Activated CD4-positive, alpha-beta T cell treated with anti-CD3 and anti-CD28 coated beads for 36 hours (primary cell): Measurements from ENCODE around the gene FUBP1. TPM values are rescaled to one million over a fixed set of nuclear protein-coding genes. Genes with fewer than 3 reads are reported as not detected.

Experiments
- ATAC-seq: fragments of 200-7000 bp; cut with Tn5 transposase; one replicate; pipeline ENCODE4 v1.10.0; 2021; ENCODE audit warnings: mild to moderate bottlenecking, moderate library complexity
- CTCF ChIA-PET: fragments of 350-600 bp; sonication (Branson Sonifier 250); formaldehyde crosslinking; loops from one replicate; lab custom pipeline; 2021; ENCODE audit warnings: antibody characterized with exemption; lab: Charles Lee
- POLR2A ChIA-PET: fragments of 350-600 bp; sonication (Branson Sonifier 250); formaldehyde crosslinking; loops from one replicate; lab custom pipeline; 2021; ENCODE audit warnings: antibody characterized with exemption, inconsistent platforms; lab: Charles Lee
- DNase-seq: peaks from one replicate; pipeline ENCODE4 v3.0.0-alpha.2; 2020
- H3K27ac Mint-ChIP-seq: one replicate; pipeline ENCODE4 v1.8.0; 2021; ENCODE audit warnings: mixed read lengths
- H3K27me3 Mint-ChIP-seq: one replicate; pipeline ENCODE4 v1.8.0; 2021; ENCODE audit warnings: mixed read lengths
- H3K36me3 Mint-ChIP-seq: one replicate; pipeline ENCODE4 v1.8.0; 2021; ENCODE audit warnings: low read depth, mixed read lengths
- H3K4me1 Mint-ChIP-seq: one replicate; pipeline ENCODE4 v1.8.0; 2021; ENCODE audit warnings: mixed read lengths
- H3K4me3 Mint-ChIP-seq: one replicate; pipeline ENCODE4 v1.8.0; 2021; ENCODE audit warnings: mild to moderate bottlenecking, moderate library complexity, mixed read lengths
- H3K9me3 Mint-ChIP-seq: one replicate; pipeline ENCODE4 v1.8.0; 2021; ENCODE audit warnings: low read depth, mixed read lengths
- intact Hi-C, 2 experiments: fragments of 100-400 bp; cut with DNase I in 1 of 2; cut with micrococcal nuclease in 1 of 2; formaldehyde crosslinking; loops; one replicate each; pipeline versions ENCODE4 v1.14.2 to v1.15.1; 2022 to 2024; cut with DNase I, micrococcal nuclease
- total RNA-seq, 2 experiments: library from RNA; stranded (reverse); gene quantifications; one replicate each; pipeline ENCODE4 v1.2.3, GENCODE V29; 2021

Gene FUBP1
- total RNA-seq, 2 experiments from 2014 or later = 240 to 258 TPM

DNA sequence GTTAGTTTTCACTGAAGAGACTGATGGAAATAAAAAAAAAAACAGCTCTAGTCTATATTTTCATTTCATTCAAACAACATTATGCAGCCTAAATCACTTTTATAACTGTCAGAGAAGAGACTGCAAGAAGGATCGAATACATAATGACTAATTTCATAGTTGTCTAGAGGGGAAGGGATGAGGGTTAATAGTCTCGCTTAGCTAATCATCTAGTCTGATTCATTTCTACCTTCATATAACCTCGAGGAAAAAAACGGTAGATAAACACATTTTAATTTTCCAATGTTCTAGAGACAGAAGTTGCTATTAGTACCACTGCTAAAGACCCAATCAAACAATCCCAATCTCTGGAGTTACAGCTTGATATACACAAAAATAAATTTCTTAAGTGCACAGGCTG lies 3.5 kb downstream of the FUBP1 start:
- H3K9me3 Mint-ChIP-seq = no peaks in the 10 kb centered on the region
- ChIA-PET CTCF (interaction anchor here (0.5 to 2.0 kb wide), 8 partner anchors 9 to 683 kb away, joined by 3 to 11 read pairs (median 3); partner anchors contain the start of gene DNAJB4), POLR2A (interaction anchor here (0.6 to 9.3 kb wide), 6 partner anchors 9 to 32 kb away, joined by 3 to 297 read pairs (median 5); partner anchors contain the start of gene DNAJB4)
- H3K27ac Mint-ChIP-seq = peak overlapping the region; percentile 85
- ATAC-seq (no peak), DNase-seq (no peak)
- intact Hi-C loops = loop anchor here (2.0 to 10.0 kb wide), 5 partner anchors 15 to 761 kb away; partner anchors contain the start of gene PIGK (in 1 of the 2)
- peaks cover 36% of the 10 kb centered on the region for H3K36me3 Mint-ChIP-seq
- no peak overlapping the region for H3K4me3 Mint-ChIP-seq
- H3K27me3 Mint-ChIP-seq = no peaks in the 10 kb centered on the region
- H3K4me1 Mint-ChIP-seq = peaks cover 51% of the 10 kb centered on the region

DNA sequence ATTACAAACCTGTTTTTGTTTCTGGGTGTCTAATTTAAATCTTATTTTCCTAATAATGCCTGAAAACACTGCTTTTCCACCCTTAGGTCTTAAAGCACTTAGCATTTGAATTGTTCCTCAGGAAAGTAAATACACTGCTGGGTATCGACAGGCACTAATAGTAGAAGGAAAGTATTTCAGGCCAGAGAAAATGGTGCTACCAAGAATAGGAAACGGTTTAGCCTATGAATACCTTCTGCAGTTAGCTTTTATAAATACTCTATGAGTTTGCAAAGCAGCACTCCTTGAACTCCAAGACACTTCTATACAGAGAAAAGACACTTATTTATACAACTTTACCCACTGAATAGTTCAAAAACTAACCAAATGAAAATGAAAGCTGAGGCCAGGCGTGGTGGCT lies 6.8 kb downstream of the FUBP1 start:
- H3K9me3 Mint-ChIP-seq = no peaks in the 10 kb centered on the region
- intact Hi-C loops = loop anchor here (10.0 kb wide), 2 partner anchors 683 to 757 kb away; partner anchors contain the start of gene PIGK (in 1 of the 2)
- ATAC-seq (no peak), DNase-seq (no peak)
- H3K4me3 Mint-ChIP-seq = peak overlapping the region; percentile 30
- H3K27ac Mint-ChIP-seq = no peak overlapping the region
- no peaks in the 10 kb centered on the region for H3K27me3 Mint-ChIP-seq
- peaks cover 55% of the 10 kb centered on the region for H3K36me3 Mint-ChIP-seq
- ChIA-PET CTCF (interaction anchor here (0.7 to 1.3 kb wide), 2 partner anchors 16 to 31 kb away, joined by 3 to 7 read pairs; no protein-coding TSS in a partner anchor), POLR2A (interaction anchor here (0.7 to 2.0 kb wide), 3 partner anchors 26 to 32 kb away, joined by 3 to 7 read pairs (median 3); partner anchors contain the start of gene DNAJB4)
- peaks cover 66% of the 10 kb centered on the region for H3K4me1 Mint-ChIP-seq

DNA sequence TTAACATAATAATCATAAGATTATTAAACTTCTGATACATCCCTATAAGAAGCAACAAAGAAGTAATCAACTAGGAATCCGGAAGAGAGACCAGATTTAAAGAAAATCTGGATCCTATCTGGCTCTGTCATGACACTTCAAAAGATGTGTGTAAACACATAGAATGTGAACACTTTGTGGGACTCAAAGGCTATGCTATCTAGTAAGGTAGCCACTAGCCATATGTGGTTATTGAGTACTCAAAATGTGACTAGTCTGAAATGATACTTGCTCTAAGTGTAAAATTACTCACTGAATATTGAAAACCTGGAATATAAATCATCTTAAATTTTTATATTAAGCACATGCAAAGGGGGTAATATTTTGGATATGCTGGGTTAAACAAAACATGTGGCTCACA lies 8.7 kb downstream of the FUBP1 start:
- H3K4me3 Mint-ChIP-seq = no peak overlapping the region
- no peaks in the 10 kb centered on the region for H3K27me3 Mint-ChIP-seq
- DNase-seq (no peak), ATAC-seq (no peak)
- H3K36me3 Mint-ChIP-seq = peaks cover 59% of the 10 kb centered on the region
- intact Hi-C loops = loop anchor here (10.0 kb wide), 2 partner anchors 685 to 755 kb away; partner anchors contain the start of gene PIGK (in 1 of the 2)
- H3K9me3 Mint-ChIP-seq = no peaks in the 10 kb centered on the region
- ChIA-PET CTCF (interaction anchor here (0.6 kb wide), 1 partner anchor 44 kb away, joined by 3 read pairs; no protein-coding TSS in a partner anchor), POLR2A (interaction anchor here (0.5 to 1.1 kb wide), 2 partner anchors 12 to 296 kb away, joined by 3 to 5 read pairs; no protein-coding TSS in a partner anchor)
- no peak overlapping the region for H3K27ac Mint-ChIP-seq
- H3K4me1 Mint-ChIP-seq = peaks cover 63% of the 10 kb centered on the region

DNA sequence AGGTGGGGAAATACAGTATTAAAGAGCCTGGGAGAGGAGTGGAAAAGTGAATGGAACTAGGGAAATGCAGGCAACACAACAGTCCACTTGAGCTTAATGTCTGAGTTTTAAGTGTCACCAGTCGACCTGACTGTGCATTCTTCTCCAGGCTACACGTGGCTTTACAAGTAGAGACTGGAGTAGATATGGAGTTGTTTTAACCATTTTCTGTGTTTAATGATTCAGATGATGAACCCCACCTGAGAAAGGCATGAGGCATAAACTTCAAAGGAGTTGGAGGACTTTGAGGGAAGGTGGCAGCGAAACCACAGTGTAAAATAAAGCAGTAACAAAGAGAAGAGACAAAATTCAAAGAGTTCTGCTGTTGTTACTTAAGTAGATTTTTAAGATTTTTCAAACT lies 12.6 kb downstream of the FUBP1 start:
- no peaks in the 10 kb centered on the region for H3K9me3 Mint-ChIP-seq
- ChIA-PET POLR2A (interaction anchor here (0.6 to 1.8 kb wide), 5 partner anchors 9 to 471 kb away, joined by 3 to 10 read pairs (median 4); partner anchors contain the start of gene FUBP1), CTCF (interaction anchor here (0.6 to 1.9 kb wide), 7 partner anchors 9 to 119 kb away, joined by 3 to 6 read pairs (median 3); partner anchors contain the start of gene FUBP1)
- peaks cover 60% of the 10 kb centered on the region for H3K4me1 Mint-ChIP-seq
- ATAC-seq (peak; percentile 55), DNase-seq (no peak)
- intact Hi-C loops = loop anchor here in 1 of 2 experiments (2.0 kb wide), 1 partner anchor 17 kb away; no protein-coding TSS in a partner anchor
- no peak overlapping the region for H3K4me3 Mint-ChIP-seq
- H3K27ac Mint-ChIP-seq = peak overlapping the region; percentile 62
- peaks cover 67% of the 10 kb centered on the region for H3K36me3 Mint-ChIP-seq
- H3K27me3 Mint-ChIP-seq = no peaks in the 10 kb centered on the region

DNA sequence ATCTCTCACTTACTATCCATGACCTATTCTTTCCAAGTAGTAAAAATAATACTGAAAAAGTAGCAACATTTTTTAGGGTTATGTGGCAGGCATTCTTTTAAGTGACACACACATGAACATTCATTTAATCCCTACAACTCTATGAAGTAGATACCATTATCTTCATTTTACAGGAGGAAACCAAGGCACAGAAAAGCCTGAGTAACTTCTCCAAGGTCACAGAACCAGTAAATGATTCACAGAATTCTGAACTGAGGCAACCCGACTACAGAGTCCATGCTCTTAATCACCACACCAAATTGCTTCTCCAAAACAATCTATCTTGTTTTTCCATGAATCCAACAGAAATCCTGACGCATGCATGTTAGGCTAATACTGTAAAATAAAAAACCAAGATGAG lies 17.5 kb downstream of the FUBP1 start:
- Mint-ChIP-seq H3K36me3 (peaks cover 76% of the 10 kb centered on the region), H3K4me1 (peaks cover 47% of the 10 kb centered on the region), H3K27ac (peak overlapping the region; percentile 67), H3K9me3 (no peaks in the 10 kb centered on the region), H3K4me3 (no peak overlapping the region), H3K27me3 (no peaks in the 10 kb centered on the region)
- ATAC-seq (peak; percentile 76), DNase-seq (no peak)
- ChIA-PET POLR2A (interaction anchor here (2.0 kb wide), 1 partner anchor 43 kb away, joined by 4 read pairs; the partner anchor contains the start of gene DNAJB4), CTCF (interaction anchor here (1.1 kb wide), 1 partner anchor 14 kb away, joined by 3 read pairs; no protein-coding TSS in a partner anchor)
- intact Hi-C loops = loop anchor here in 1 of 2 experiments (2.0 kb wide), 1 partner anchor 13 kb away; no protein-coding TSS in a partner anchor

DNA sequence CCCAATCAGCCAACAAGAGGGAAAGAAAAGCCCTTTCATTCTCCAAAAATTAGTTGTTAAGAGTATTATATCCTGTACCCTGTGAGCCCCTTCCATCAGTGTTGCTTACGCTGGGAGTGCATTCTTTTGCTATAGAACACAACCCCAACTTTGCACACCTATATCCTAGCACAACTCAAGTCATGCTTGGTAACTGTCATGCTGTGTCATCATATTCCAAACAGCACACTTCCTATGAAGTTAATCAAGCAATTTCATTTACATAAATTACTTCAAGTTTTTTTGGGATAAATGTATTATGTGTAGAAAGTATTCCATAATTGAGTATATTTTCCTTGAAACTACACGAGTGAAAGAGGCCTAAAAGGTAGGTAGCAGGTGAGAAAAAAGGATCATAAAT lies 20.0 kb downstream of the FUBP1 start:
- no peak for ATAC-seq
- Mint-ChIP-seq H3K36me3 (peaks cover 69% of the 10 kb centered on the region), H3K4me1 (peaks cover 36% of the 10 kb centered on the region), H3K4me3 (no peak overlapping the region), H3K27ac (peak overlapping the region; percentile 27), H3K27me3 (no peaks in the 10 kb centered on the region), H3K9me3 (no peaks in the 10 kb centered on the region)
- CTCF ChIA-PET = no interaction called here
- DNase-seq = no peak
- POLR2A ChIA-PET = no interaction called here
- intact Hi-C loops = no loop called here

DNA sequence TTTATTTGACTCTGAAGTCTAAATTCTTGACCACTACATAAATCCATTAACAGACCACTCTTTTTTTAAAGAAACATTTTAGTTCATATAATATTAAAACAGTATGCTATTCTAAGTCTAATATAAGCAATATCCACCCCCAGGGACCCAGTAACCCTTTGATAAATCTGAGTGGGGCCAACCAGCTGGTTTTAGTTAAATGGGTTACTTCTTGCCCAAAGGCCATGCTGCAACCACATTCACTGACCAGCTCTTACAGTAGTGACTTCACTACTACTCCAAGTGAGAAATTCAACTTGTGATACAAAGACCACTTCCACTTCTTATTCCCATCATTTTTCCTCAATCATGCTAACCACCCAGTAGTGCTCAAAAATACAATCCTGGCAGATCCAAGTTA lies 20.5 kb downstream of the FUBP1 start:
- peak overlapping the region; percentile 27 for H3K27ac Mint-ChIP-seq
- peaks cover 33% of the 10 kb centered on the region for H3K4me1 Mint-ChIP-seq
- CTCF ChIA-PET = interaction anchor here (3.3 kb wide), 1 partner anchor 11 kb away, joined by 11 read pairs; no protein-coding TSS in a partner anchor
- POLR2A ChIA-PET = no interaction called here
- intact Hi-C loops = no loop called here
- no peak for ATAC-seq
- H3K36me3 Mint-ChIP-seq = peaks cover 69% of the 10 kb centered on the region
- no peaks in the 10 kb centered on the region for H3K27me3 Mint-ChIP-seq
- H3K4me3 Mint-ChIP-seq = no peak overlapping the region
- no peak for DNase-seq
- H3K9me3 Mint-ChIP-seq = no peaks in the 10 kb centered on the region

DNA sequence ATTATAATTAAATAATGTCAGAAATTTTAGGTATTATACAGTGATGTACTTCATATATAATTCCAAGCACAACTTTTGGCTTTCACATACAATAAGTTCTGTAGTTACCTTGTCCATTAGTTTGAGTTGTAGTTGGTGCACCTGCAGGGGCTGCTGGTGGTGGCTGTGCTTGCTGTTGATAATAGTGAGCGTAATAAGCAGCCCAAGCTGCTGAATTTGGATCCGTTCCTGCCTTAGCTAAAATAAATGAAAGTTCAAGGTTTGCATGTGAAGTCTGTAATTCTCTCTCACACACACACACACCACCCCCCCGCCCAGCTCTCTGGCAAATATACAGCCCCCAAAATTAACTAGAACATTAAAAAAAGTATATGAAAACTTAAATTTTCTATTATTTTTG lies 22.4 kb downstream of the FUBP1 start:
- no peak for DNase-seq
- intact Hi-C loops = no loop called here
- H3K4me3 Mint-ChIP-seq = no peak overlapping the region
- no peak overlapping the region for H3K27ac Mint-ChIP-seq
- no peaks in the 10 kb centered on the region for H3K27me3 Mint-ChIP-seq
- peaks cover 30% of the 10 kb centered on the region for H3K4me1 Mint-ChIP-seq
- no peak for ATAC-seq
- no peaks in the 10 kb centered on the region for H3K9me3 Mint-ChIP-seq
- ChIA-PET CTCF (interaction anchor here (0.6 to 3.3 kb wide), 4 partner anchors 9 to 15 kb away, joined by 3 to 11 read pairs (median 6); no protein-coding TSS in a partner anchor), POLR2A (interaction anchor here (0.5 to 1.4 kb wide), 4 partner anchors 10 to 48 kb away, joined by 3 read pairs; partner anchors contain the start of gene DNAJB4)
- peaks cover 67% of the 10 kb centered on the region for H3K36me3 Mint-ChIP-seq

DNA sequence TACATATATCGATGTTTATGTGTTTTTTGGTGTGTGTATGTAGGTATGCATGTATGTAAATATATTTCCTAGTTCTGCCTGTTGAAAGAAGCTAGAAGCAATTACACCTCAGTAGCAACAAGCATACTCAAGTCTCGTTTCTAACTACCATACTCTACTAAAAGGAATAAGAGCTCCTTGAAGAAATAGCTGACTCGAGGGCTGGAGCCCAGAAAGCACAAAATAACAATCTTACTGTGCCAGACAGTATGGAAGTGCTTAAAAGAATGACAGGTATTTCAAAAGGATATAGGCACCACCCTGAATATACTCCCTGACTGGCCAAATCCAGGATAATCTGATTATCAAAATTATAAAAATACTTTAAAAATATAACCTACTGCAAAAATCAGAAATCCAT lies 23.2 kb downstream of the FUBP1 start:
- Mint-ChIP-seq H3K4me1 (peaks cover 30% of the 10 kb centered on the region), H3K36me3 (peaks cover 67% of the 10 kb centered on the region), H3K27ac (no peak overlapping the region), H3K27me3 (no peaks in the 10 kb centered on the region), H3K9me3 (no peaks in the 10 kb centered on the region), H3K4me3 (no peak overlapping the region)
- DNase-seq (no peak), ATAC-seq (no peak)
- ChIA-PET POLR2A (interaction anchor here (0.7 kb wide), 1 partner anchor 20 kb away, joined by 3 read pairs; no protein-coding TSS in a partner anchor), CTCF (interaction anchor here (2.0 to 3.3 kb wide), 2 partner anchors 8 to 16 kb away, joined by 7 to 11 read pairs; no protein-coding TSS in a partner anchor)
- intact Hi-C loops = no loop called here

DNA sequence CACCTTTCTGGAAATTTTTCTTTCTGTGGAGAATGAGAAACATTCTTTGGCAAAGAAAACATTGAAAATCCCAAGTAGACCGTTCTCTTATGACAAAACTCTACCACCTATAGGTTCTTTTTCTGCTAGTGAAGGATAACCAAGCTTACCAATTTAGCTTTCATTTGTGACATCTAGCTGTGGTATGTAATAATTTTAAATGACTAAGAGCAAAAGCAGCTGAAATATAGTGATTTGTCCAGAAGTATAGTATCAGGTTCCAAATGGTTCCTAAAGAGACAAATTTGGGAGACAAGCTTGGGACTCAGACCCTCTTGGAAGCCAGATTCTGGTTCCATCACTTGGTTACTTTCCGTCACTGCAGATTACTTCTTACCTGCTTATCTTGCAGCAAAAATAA lies 24.4 kb downstream of the FUBP1 start:
- Mint-ChIP-seq H3K27me3 (no peaks in the 10 kb centered on the region), H3K27ac (no peak overlapping the region), H3K4me3 (no peak overlapping the region), H3K36me3 (peaks cover 62% of the 10 kb centered on the region), H3K4me1 (peaks cover 29% of the 10 kb centered on the region), H3K9me3 (no peaks in the 10 kb centered on the region)
- intact Hi-C loops = no loop called here
- DNase-seq = no peak
- POLR2A ChIA-PET = interaction anchor here (0.6 kb wide), 1 partner anchor 12 kb away, joined by 4 read pairs; no protein-coding TSS in a partner anchor
- no peak for ATAC-seq
- CTCF ChIA-PET = interaction anchor here (0.8 to 1.0 kb wide), 2 partner anchors 10 to 12 kb away, joined by 3 to 5 read pairs; no protein-coding TSS in a partner anchor

DNA sequence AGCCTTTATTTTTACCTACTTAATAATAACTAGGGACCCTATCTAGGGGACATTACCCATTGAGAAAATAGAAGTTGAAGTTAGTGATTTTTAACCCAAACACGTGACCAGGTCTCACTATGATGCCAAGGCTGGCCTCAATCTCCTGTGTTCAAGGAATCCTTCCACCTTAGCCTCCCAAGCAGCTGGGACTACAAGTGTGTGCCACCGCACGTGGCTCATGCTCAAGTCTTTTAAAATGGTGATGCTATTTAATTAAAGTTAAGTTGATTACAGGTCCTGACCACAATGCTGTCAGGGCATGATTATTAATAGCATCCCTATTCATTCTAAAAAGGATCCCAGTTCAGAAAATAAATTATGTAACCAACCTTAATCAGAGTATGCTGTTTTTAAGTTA lies 25.0 kb downstream of the FUBP1 start:
- peaks cover 60% of the 10 kb centered on the region for H3K36me3 Mint-ChIP-seq
- H3K27me3 Mint-ChIP-seq = no peaks in the 10 kb centered on the region
- intact Hi-C loops = no loop called here
- ATAC-seq (no peak), DNase-seq (no peak)
- no peak overlapping the region for H3K4me3 Mint-ChIP-seq
- no peaks in the 10 kb centered on the region for H3K9me3 Mint-ChIP-seq
- CTCF ChIA-PET = interaction anchor here (0.6 kb wide), 1 partner anchor 10 kb away, joined by 3 read pairs; no protein-coding TSS in a partner anchor
- H3K4me1 Mint-ChIP-seq = peaks cover 30% of the 10 kb centered on the region
- POLR2A ChIA-PET = interaction anchor here (0.6 kb wide), 1 partner anchor 12 kb away, joined by 4 read pairs; no protein-coding TSS in a partner anchor
- H3K27ac Mint-ChIP-seq = no peak overlapping the region
